Skeletal muscle satellite cell (primary cell): ENCODE results near the gene PEX11B.
A peak's percentile ranks its signal among the peaks of the same experiment; 100 is the strongest.
"Not testable (repeated sequence)": the region's sequence is repeated elsewhere in the genome, so short reads cannot be mapped to it uniquely, and the experiment has no call there.

Experiments used
- H3K27me3 ChIP-seq: 2 replicates; pipeline ENCODE4 v1.7.0; 2013; ENCODE audit warnings: low read length; ENCODE audit not compliant: control insufficient read depth, insufficient read depth
- H3K36me3 ChIP-seq: 2 replicates; pipeline ENCODE4 v1.7.0; 2013; ENCODE audit warnings: mild to moderate bottlenecking, control low read depth, low read length; ENCODE audit not compliant: insufficient read depth
- H3K4me1 ChIP-seq: 2 replicates; pipeline ENCODE4 v1.7.0; 2013; ENCODE audit warnings: low read length; ENCODE audit not compliant: control insufficient read depth, insufficient read depth
- H3K4me2 ChIP-seq: 2 replicates; pipeline ENCODE4 v1.7.0; 2013; ENCODE audit warnings: mild to moderate bottlenecking, low read length
- H3K4me3 ChIP-seq: 2 replicates; pipeline ENCODE4 v1.7.0; 2013; ENCODE audit warnings: low read length
- H3K9ac ChIP-seq: 2 replicates; pipeline ENCODE4 v1.7.0; 2013; ENCODE audit warnings: mild to moderate bottlenecking, low read depth, low read length, moderate library complexity
- H3K9me3 ChIP-seq: replicated peaks from 2 replicates; pipeline ENCODE4 v1.7.0; 2013; ENCODE audit warnings: mild to moderate bottlenecking, control low read depth, low read length

Gene PEX11B

DNA sequence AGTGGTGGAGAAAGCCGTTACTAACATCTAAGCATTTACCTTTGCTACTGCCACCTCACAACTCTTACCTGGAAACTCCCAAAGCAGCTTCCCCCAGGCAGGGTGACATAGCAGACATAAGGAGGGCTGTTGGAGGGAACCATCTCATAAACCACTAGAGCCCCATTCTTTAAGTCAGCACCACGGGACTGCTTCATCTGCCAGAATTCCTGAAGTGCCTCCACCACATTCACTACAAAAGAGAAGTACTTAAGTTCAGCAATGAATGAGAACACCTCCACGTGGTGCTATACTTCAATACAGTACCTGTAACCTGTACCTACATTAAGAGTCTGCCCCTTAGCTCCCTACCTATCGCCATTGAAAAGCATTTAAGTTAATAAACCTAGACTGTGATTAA, 29.0 kb upstream of the PEX11B start:
- Histone ChIP-seq H3K36me3 (peaks cover 34% of the 10 kb centered on the region), H3K9ac (no peak overlapping the region), H3K27me3 (no peaks in the 10 kb centered on the region), H3K4me3 (no peak overlapping the region), H3K9me3 (no peaks in the 10 kb centered on the region), H3K4me2 (no peak overlapping the region), H3K4me1 (peaks cover 3% of the 10 kb centered on the region)

DNA sequence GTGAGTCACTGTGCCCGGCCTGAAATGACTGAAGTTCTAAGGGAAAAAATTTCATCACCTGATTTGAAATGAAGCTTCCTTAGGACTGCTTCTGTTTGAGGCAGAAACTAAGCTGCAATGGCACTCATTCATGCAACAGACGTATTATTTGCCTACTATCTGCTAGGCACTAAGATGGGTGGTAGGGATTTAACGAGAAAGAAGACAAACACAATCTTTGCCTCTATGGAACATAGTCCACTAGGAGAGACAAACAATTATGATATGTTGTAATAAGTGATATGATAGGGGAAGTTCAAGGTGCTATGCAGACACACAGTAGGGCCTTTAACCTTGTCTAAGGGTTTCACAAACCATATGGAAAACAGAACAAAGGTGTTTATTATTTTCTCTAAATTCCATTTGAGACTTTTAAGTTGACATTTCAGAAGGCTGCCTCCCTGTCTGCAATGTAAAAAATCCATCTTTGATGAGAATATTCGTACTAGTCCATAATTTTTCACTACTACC, 28.0 kb upstream of the PEX11B start:
- H3K4me1 ChIP-seq = peaks cover 3% of the 10 kb centered on the region
- H3K4me2 ChIP-seq = no peak overlapping the region
- no peak overlapping the region for H3K9ac ChIP-seq
- H3K9me3 ChIP-seq = no peaks in the 10 kb centered on the region
- no peaks in the 10 kb centered on the region for H3K27me3 ChIP-seq
- H3K4me3 ChIP-seq = no peak overlapping the region
- H3K36me3 ChIP-seq = peaks cover 31% of the 10 kb centered on the region

DNA sequence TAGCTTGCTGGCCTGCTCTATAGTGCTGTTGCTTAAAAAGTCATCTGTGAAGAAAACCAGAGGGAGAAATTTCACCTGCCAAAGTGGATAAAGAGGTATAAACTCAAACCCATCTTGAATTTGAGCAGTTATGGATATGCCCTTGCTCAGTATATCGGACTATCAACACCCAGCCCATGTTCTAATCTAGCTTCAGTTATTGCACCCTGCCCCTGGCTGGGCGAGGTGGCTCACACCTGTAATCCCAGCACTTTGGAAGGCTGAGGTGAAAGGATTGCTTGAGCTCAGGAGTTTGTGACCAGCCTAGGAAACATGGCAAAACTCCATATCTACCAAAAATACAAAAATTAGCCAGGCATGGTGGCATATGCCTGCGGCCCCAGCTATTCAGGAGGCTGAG, 26.0 kb upstream of the PEX11B start:
- H3K27me3 ChIP-seq = no peaks in the 10 kb centered on the region
- no peak overlapping the region for H3K9ac ChIP-seq
- H3K4me1 ChIP-seq = no peaks in the 10 kb centered on the region
- H3K4me3 ChIP-seq = no peak overlapping the region
- no peaks in the 10 kb centered on the region for H3K9me3 ChIP-seq
- no peak overlapping the region for H3K4me2 ChIP-seq
- peaks cover 26% of the 10 kb centered on the region for H3K36me3 ChIP-seq

DNA sequence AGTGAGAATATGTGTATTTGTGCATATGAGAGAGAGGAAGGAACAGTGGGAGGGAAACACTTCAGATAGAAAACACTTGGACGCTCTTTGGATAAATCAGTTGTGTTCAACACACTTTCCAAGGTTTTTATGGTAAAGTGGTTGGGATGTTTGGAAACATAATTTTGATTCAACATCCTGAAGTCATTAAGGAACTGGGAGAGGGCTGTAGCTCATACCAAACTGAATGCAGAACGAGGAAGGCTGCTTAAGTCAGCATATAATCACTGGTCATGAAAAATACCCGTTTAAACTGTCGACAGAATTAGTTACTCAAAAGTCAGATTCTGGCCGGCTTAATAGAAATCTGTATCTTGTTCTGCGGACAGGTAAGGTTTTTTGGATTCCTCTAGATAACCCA, 24.4 kb upstream of the PEX11B start:
- no peaks in the 10 kb centered on the region for H3K27me3 ChIP-seq
- H3K36me3 ChIP-seq = peaks cover 22% of the 10 kb centered on the region
- H3K9ac ChIP-seq = no peak overlapping the region
- H3K4me2 ChIP-seq = no peak overlapping the region
- no peaks in the 10 kb centered on the region for H3K9me3 ChIP-seq
- no peaks in the 10 kb centered on the region for H3K4me1 ChIP-seq
- H3K4me3 ChIP-seq = no peak overlapping the region

DNA sequence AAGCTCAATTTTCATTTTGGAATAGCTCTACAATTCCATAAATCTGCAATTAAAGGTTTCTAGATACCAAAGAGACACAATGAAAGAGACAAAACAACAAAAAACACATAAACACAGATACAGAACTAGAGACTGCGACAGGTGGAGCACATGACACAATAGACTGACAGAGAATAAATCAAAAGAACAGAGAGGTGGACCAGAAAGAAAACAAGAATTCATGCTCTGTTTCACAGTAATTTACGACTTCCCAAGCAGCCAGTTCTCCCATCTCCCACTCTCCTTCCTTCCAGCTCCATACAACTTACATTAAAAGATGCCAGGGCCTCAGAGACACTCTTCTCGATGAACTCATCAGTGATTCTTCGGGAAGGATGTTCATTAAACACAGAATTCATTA, 23.9 kb upstream of the PEX11B start:
- H3K4me1 ChIP-seq = no peaks in the 10 kb centered on the region
- H3K36me3 ChIP-seq = peaks cover 25% of the 10 kb centered on the region

DNA sequence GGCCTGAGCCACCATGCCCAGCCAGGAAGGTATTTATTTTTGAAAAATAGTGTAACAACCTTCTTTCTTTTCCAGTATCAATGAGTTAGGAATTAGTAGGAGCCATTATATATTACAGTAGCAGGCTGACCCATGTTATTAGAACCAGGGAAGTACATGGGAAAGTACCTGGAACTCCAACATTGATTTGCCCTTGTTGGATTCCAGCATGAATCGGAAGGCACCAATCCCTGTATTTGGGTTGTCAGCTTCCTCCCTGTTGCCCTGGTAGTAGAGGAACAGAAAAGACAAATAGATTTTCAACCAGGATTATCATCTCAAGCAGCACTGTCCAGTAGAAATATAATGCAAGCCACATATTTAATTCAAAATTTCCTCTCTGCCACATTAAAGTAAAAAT, 18.9 kb upstream of the PEX11B start:
- H3K27me3 ChIP-seq = no peaks in the 10 kb centered on the region
- no peak overlapping the region for H3K4me2 ChIP-seq
- H3K9ac ChIP-seq = no peak overlapping the region
- H3K4me1 ChIP-seq = no peaks in the 10 kb centered on the region
- no peaks in the 10 kb centered on the region for H3K9me3 ChIP-seq
- peaks cover 30% of the 10 kb centered on the region for H3K36me3 ChIP-seq
- H3K4me3 ChIP-seq = no peak overlapping the region

More for the DNA sequence above, 23.9 kb upstream of the PEX11B start:
- no peak overlapping the region for H3K4me3 ChIP-seq
- H3K9ac ChIP-seq = no peak overlapping the region
- no peak overlapping the region for H3K4me2 ChIP-seq
- H3K9me3 ChIP-seq = no peaks in the 10 kb centered on the region
- no peaks in the 10 kb centered on the region for H3K27me3 ChIP-seq

DNA sequence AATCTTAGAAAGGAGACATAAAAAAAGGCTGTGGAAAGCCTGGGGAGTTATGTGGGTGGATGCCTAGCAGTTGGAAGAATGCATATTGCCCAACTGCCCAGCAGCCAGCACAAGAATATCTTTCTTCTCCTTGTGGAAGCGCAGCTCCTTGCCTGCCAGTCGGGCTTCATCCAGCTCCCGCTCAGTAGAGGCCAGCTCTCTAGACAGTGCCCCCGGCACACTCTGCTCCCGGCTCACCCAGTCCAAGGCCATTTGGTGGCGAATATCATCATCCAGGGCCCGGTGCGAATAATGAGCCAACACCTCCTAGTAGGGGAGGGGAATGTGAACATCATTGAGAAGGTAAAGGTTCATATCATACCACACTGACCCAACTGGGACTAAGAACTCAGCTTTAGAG, 17.7 kb upstream of the PEX11B start:
- Histone ChIP-seq H3K27me3 (no peaks in the 10 kb centered on the region), H3K4me3 (no peak overlapping the region), H3K36me3 (peaks cover 27% of the 10 kb centered on the region)

DNA sequence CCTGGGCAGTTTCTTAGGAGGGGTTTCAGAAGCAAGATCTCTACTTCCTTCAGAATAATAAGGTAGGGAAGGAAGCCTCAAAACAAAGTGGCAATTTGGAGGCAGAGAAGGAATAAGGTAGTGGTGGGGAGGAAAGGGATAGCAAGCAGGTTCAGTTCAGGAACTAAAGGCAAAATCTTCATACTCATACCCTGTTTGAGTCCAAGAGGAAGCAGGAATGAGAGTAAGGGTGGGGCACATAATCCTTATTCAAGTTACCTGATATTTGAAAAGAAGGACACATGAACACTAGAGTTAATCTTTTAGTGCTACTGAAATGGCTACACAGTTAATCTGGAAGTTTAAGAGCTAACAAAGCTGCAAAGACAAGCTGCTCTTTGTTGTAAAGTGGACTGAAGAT, 17.2 kb upstream of the PEX11B start:
- H3K4me3 ChIP-seq = no peak overlapping the region
- H3K9me3 ChIP-seq = no peaks in the 10 kb centered on the region
- H3K9ac ChIP-seq = no peak overlapping the region
- H3K4me1 ChIP-seq = no peaks in the 10 kb centered on the region
- H3K4me2 ChIP-seq = no peak overlapping the region
- H3K27me3 ChIP-seq = no peaks in the 10 kb centered on the region
- H3K36me3 ChIP-seq = peaks cover 27% of the 10 kb centered on the region

More for the DNA sequence above, 17.7 kb upstream of the PEX11B start:
- no peak overlapping the region for H3K4me2 ChIP-seq
- H3K9ac ChIP-seq = no peak overlapping the region
- H3K4me1 ChIP-seq = no peaks in the 10 kb centered on the region
- H3K9me3 ChIP-seq = no peaks in the 10 kb centered on the region

DNA sequence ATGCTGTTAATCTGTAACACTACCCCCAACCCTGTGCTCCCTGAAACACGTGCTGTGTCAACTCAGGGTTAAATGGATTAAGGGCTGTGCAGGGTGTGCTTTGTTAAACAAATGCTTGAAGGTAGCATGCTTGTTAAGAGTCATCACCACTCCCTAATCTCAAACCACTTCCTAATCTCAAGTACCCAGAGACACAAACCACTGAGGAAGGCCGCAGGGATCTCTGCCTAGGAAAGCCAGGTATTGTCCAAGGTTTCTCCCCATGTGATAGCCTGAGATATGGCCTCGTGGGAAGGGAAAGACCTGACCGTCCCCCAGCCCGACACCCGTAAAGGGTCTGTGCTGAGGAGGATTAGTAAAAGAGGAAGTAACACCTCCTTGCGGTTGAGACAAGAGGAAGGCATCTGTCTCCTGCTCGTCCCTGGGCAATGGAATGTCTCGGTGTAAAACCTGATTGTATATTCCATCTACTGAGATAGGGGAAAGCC, 14.0 kb upstream of the PEX11B start:
- not testable (repeated sequence) for H3K9ac ChIP-seq, H3K4me2 ChIP-seq, H3K27me3 ChIP-seq, H3K9me3 ChIP-seq, H3K4me1 ChIP-seq, H3K4me3 ChIP-seq
- peaks cover 30% of the 10 kb centered on the region for H3K36me3 ChIP-seq

DNA sequence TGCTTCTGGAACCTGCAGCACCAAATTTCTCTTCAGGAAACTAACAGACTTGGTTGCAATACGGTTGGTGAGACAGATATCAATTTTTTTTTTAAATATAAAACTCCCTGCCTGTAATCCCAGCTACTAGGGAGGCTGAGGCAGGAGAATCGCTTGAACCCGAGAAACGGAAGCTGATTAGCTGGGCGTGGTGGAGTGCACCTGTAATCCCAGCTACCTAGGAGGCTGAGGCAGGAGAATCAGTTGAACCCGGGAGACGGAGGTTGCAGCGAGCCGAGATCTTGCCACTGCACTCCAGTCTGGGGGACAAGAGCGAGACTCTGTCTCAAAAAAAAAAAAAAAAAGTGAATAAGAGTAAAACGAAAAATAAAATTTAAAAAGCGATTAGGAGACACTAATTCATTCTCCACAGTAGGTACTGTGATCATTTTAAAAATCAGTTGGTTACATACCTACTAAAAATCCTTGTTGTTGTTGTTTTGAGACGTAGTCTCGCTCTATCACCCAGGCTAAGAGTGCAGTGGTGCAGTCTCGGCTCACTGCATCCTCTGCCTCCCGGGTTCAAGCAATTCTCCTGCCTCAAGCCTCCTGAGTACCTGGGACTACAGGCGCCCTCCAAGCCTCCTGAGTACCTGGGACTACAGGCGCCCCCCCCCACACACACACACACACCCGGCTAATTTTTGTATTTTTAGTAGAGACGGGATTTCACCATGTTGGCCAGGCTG, 9.6 kb upstream of the PEX11B start:
- H3K4me2 ChIP-seq = peak overlapping the region; percentile 92
- H3K27me3 ChIP-seq = no peaks in the 10 kb centered on the region
- H3K4me1 ChIP-seq = peaks cover 9% of the 10 kb centered on the region
- H3K36me3 ChIP-seq = peaks cover 14% of the 10 kb centered on the region
- peak overlapping the region; percentile 98 for H3K9ac ChIP-seq
- no peaks in the 10 kb centered on the region for H3K9me3 ChIP-seq
- H3K4me3 ChIP-seq = peak overlapping the region; percentile 81

DNA sequence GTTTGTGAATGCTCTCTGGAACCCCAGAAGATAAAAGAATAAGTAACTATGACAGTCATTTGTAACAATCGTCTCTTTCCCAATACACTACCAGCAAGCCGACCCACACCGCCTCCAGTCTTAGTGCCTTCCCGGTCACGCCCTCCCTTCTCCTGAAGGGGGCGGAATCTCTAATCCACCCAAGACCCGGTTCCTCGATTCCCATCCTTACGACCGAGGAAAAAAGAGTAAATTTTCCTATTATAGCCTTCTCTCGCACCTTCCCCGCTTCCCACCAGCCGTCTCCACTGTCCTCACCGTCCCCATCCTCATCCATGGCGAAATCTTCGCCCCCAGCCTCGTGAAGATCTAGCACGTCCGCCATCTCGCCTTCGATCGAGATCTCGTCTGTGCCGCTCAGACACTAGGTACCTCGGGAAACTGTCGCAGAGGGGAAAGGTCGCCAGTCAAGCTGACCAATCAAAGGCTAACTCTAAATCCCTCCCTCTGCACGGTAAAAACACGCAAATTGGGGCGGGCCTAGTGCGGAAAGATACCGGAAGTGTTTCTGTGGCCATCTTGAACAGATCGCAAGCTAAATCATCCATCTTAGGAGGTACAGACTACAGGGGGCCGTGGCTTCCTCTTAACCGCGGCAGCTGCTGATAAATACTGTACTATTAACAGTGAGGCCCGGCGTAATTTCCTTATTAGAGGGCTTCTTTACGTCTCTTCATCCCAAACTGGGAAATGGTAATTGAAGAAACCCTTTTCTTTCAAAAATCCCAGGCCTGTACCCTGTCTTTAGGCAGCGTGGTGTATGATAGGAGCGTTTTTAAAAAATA, 8.8 kb upstream of the PEX11B start, which contains the start of gene RBM8A:
TSS of gene RBM8A (minus strand) at position 422 of the 824 bp plus-strand sequence. CDS start at position 364, 58 bp downstream.
- peaks cover 14% of the 10 kb centered on the region for H3K36me3 ChIP-seq
- no peaks in the 10 kb centered on the region for H3K9me3 ChIP-seq
- peaks cover 9% of the 10 kb centered on the region for H3K4me1 ChIP-seq
- H3K27me3 ChIP-seq = no peaks in the 10 kb centered on the region
- peak within 1 kb of the TSS; percentile 98 for H3K9ac ChIP-seq
- peak within 1 kb of the TSS; percentile 92 for H3K4me2 ChIP-seq
- H3K4me3 ChIP-seq = peak within 1 kb of the TSS; percentile 81
